22Rv1 (cell line): ENCODE results near the gene ZNF319.
A peak's percentile ranks its signal among the peaks of the same experiment; 100 is the strongest.

Source experiments
- ZFX ChIP-seq: fragments of 450-650 bp; IDR thresholded peaks from 2 replicates; pipeline ENCODE4 v1.6.1; 2017; ENCODE audit warnings: antibody characterized with exemption, borderline replicate concordance
- TF ChIP-seq, protein P1 (sequence below): fragments of 450-650 bp; IDR thresholded peaks from 2 replicates; pipeline ENCODE4 v1.5.1; 2017; ENCODE audit warnings: mild to moderate bottlenecking

- TF ChIP-seq, protein P1, sequence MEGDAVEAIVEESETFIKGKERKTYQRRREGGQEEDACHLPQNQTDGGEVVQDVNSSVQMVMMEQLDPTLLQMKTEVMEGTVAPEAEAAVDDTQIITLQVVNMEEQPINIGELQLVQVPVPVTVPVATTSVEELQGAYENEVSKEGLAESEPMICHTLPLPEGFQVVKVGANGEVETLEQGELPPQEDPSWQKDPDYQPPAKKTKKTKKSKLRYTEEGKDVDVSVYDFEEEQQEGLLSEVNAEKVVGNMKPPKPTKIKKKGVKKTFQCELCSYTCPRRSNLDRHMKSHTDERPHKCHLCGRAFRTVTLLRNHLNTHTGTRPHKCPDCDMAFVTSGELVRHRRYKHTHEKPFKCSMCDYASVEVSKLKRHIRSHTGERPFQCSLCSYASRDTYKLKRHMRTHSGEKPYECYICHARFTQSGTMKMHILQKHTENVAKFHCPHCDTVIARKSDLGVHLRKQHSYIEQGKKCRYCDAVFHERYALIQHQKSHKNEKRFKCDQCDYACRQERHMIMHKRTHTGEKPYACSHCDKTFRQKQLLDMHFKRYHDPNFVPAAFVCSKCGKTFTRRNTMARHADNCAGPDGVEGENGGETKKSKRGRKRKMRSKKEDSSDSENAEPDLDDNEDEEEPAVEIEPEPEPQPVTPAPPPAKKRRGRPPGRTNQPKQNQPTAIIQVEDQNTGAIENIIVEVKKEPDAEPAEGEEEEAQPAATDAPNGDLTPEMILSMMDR, result peak; percentile 88
- no peak for TF ChIP-seq ZFX
Observed at GRCh38 chr16:58000706-58001676, 519 bp upstream of the ZNF319 start, which contains the start of gene USB1.
